HCT116 (cell line): ENCODE data around the gene CPA2. TPM values are rescaled to one million over a fixed set of nuclear protein-coding genes. Genes with fewer than 3 reads are reported as not detected.

Experiments
- ATAC-seq: fragments of 200-7000 bp; cut with Tn5 transposase; 2 replicates; pipeline ENCODE4 v1.9.1; 2020; ENCODE audit warnings: mild to moderate bottlenecking, moderate library complexity
- BruUV-seq: library from RNA; stranded (reverse); fragments of 400-500 nt; replicated peaks from 2 replicates; lab custom pipeline; 2021; lab: Mats Ljungman, UMichigan
- CTCF ChIA-PET: fragments of 300-600 bp; sonication (Branson Sonifier 250); formaldehyde crosslinking; loops from one replicate; lab custom pipeline; 2021; ENCODE audit warnings: antibody characterized with exemption; lab: Charles Lee
- POLR2A ChIA-PET: fragments of 300-600, 350-600 bp; sonication (Branson Sonifier 250); formaldehyde crosslinking; loops from one replicate; lab custom pipeline; 2021; ENCODE audit warnings: antibody characterized with exemption; lab: Charles Lee
- RAD21 ChIA-PET, 2 experiments: fragments of 300-600 bp; sonication (Branson Sonifier 250); formaldehyde crosslinking; loops; one replicate each; lab custom pipeline; 2023; ENCODE audit warnings: low total read pairs in 2 of 2; ENCODE audit not compliant: uncharacterized antibody in 2 of 2, unreplicated experiment in 2 of 2, low non-redundant PET in 1 of 2; lab: Charles Lee
- DNase-seq: peaks from one replicate; pipeline ENCODE4 v3.0.0-alpha.2; 2010; ENCODE audit warnings: low read depth, low spot score
- H2AFZ ChIP-seq: fragments of 200-600 bp; shearing (Covaris generic), sonication (generic); 2 replicates; pipeline ENCODE4 v1.6.1; 2017; ENCODE audit warnings: low read depth, mixed run types, mixed read lengths, antibody characterized with exemption, low read length; ENCODE audit not compliant: poor library complexity, severe bottlenecking
- H3K27ac ChIP-seq: 2 replicates; pipeline ENCODE4 v1.5.1; 2012; ENCODE audit warnings: low read depth, low read length
- H3K27me3 ChIP-seq: fragments of 200-600 bp; sonication (generic); 2 replicates; pipeline ENCODE4 v1.6.1; 2016; ENCODE audit warnings: mixed run types, low read length, mixed read lengths; ENCODE audit not compliant: insufficient read depth
- H3K36me3 ChIP-seq, 2 experiments: fragments of 200-500 bp in 1 of 2; fragments of 200-600 bp in 1 of 2; sonication (Bioruptor generic) in 1 of 2; sonication (generic) in 1 of 2; 2 replicates each; pipeline versions ENCODE4 v1.5.1 to v1.6.1; 2014 to 2016; ENCODE audit warnings: low read length in 2 of 2, inconsistent platforms in 1 of 2, mixed read lengths in 1 of 2, mixed run types in 1 of 2; ENCODE audit not compliant: insufficient read depth in 2 of 2, control insufficient read depth in 1 of 2
- H3K4me1 ChIP-seq, 2 experiments: fragments of 200-600 bp in 1 of 2; sonication (generic) in 1 of 2; 2 replicates each; pipeline versions ENCODE4 v1.5.1 to v1.6.1; 2012 to 2017; ENCODE audit warnings: low read length in 2 of 2, inconsistent platforms in 1 of 2, mild to moderate bottlenecking in 1 of 2, mixed read lengths in 1 of 2, mixed run types in 1 of 2, moderate library complexity in 1 of 2; ENCODE audit not compliant: insufficient read depth in 2 of 2, control insufficient read depth in 1 of 2
- H3K4me2 ChIP-seq: fragments of 200-600 bp; sonication (generic); 2 replicates; pipeline ENCODE4 v1.6.1; 2017; ENCODE audit warnings: mixed run types, low read length, mixed read lengths
- H3K4me3 ChIP-seq, 2 experiments: fragments of 200-600 bp in 1 of 2; sonication (generic) in 1 of 2; replicated peaks in 1 of 2; 2 replicates each; pipeline ENCODE4 v1.5.1; 2011 to 2016; ENCODE audit warnings: low read length in 2 of 2, control low read depth in 1 of 2, low read depth in 1 of 2, mild to moderate bottlenecking in 1 of 2, mixed read lengths in 1 of 2, mixed run types in 1 of 2
- H3K79me2 ChIP-seq: fragments of 200-600 bp; sonication (generic); 2 replicates; pipeline ENCODE4 v1.6.1; 2017; ENCODE audit warnings: mild to moderate bottlenecking, mixed run types, low read length, moderate library complexity, mixed read lengths; ENCODE audit not compliant: insufficient read depth
- H3K9ac ChIP-seq: fragments of 200-600 bp; sonication (generic); 2 replicates; pipeline ENCODE4 v1.6.1; 2016; ENCODE audit warnings: low read length, mixed read lengths
- H3K9me2 ChIP-seq: fragments of 200-600 bp; sonication (generic), shearing (Covaris generic); 2 replicates; pipeline ENCODE4 v1.6.1; 2017; ENCODE audit warnings: mixed run types, mild to moderate bottlenecking, moderate library complexity; ENCODE audit not compliant: insufficient read depth
- H3K9me3 ChIP-seq, 2 experiments: fragments of 200-500 bp in 1 of 2; fragments of 200-600 bp in 1 of 2; sonication (Bioruptor generic) in 1 of 2; sonication (generic) in 1 of 2; 2 replicates each; pipeline ENCODE4 v1.6.1; 2014 to 2017; ENCODE audit warnings: low read length in 2 of 2, mixed read lengths in 2 of 2, inconsistent platforms in 1 of 2, low read depth in 1 of 2, mild to moderate bottlenecking in 1 of 2, mixed run types in 1 of 2, moderate library complexity in 1 of 2; ENCODE audit not compliant: control insufficient read depth in 1 of 2, insufficient read depth in 1 of 2
- H4K20me1 ChIP-seq: fragments of 200-600 bp; sonication (generic), shearing (Covaris generic); 2 replicates; pipeline ENCODE4 v1.6.1; 2017; ENCODE audit warnings: mixed run types, mild to moderate bottlenecking, moderate library complexity; ENCODE audit not compliant: insufficient read depth
- CBX3 ChIP-seq: IDR thresholded peaks from 2 replicates; pipeline ENCODE4 v1.6.1; 2012; ENCODE audit warnings: low read depth
- CTCF ChIP-seq, 3 experiments: fragments of 200-600 bp in 1 of 3; sonication (generic) in 1 of 3; IDR thresholded peaks in 2 of 3; conservative IDR thresholded peaks in 1 of 3; 2 replicates each; pipeline ENCODE4 v1.5.1; 2012 to 2017; ENCODE audit warnings: low read depth in 2 of 3, low read length in 2 of 3, antibody characterized with exemption in 1 of 3, borderline replicate concordance in 1 of 3, control low read depth in 1 of 3, mild to moderate bottlenecking in 1 of 3, mixed read lengths in 1 of 3, mixed run types in 1 of 3, moderate library complexity in 1 of 3; ENCODE audit not compliant: insufficient read depth in 1 of 3
- SP1 ChIP-seq: IDR thresholded peaks from 2 replicates; pipeline ENCODE4 v1.6.1; 2012; ENCODE audit warnings: low read depth
- ZBTB33 ChIP-seq: IDR thresholded peaks from 2 replicates; pipeline ENCODE4 v1.6.1; 2011; ENCODE audit warnings: mild to moderate bottlenecking, low read length, moderate library complexity; ENCODE audit not compliant: insufficient replicate concordance; ENCODE audit errors: extremely low read depth
- intact Hi-C: fragments of 100-400 bp; cut with micrococcal nuclease; formaldehyde crosslinking; loops from 2 replicates; pipeline ENCODE4 v1.10.0; 2022
- total RNA-seq: library from RNA; stranded (reverse); gene quantifications from one replicate; pipeline ENCODE4 v1.2.1, GENCODE V29; 2021; ENCODE audit not compliant: unreplicated experiment

CPA2 gene
- total RNA-seq, 1 experiment from 2014 or later: 1.5 TPM

- CTCF ChIA-PET: no interaction called here
- Histone ChIP-seq H3K4me3 (no peak overlapping the region), H2AFZ (no peak overlapping the region), H3K9me3 (no peaks in the 10 kb centered on the region), H3K4me1 (no peaks in the 10 kb centered on the region), H3K9ac (no peak overlapping the region), H3K79me2 (no peaks in the 10 kb centered on the region), H3K27ac (no peak overlapping the region), H3K27me3 (no peaks in the 10 kb centered on the region), H4K20me1 (no peaks in the 10 kb centered on the region), H3K36me3 (no peaks in the 10 kb centered on the region), H3K4me2 (no peak overlapping the region), H3K9me2 (no peaks in the 10 kb centered on the region)
- ATAC-seq (no peak), DNase-seq (no peak)
- RAD21 ChIA-PET: no interaction called here
- intact Hi-C loops: no loop called here
- TF ChIP-seq CBX3 (no peak), ZBTB33 (no peak), CTCF (IDR thresholded peaks at IDR 0.05 in 2 of 3, conservative IDR thresholded peaks at IDR 0.05 in 1 of 3; ENCODE audit: borderline replicate concordance in 1 of 3, insufficient read depth in 1 of 3, low read depth in 2 of 3, low read length in 2 of 3) (no peak), SP1 (no peak)
- no TSS peak for BruUV-seq
- POLR2A ChIA-PET: no interaction called here
Observed at GRCh38 chr7:130256704-130257103, 10.0 kb upstream of the CPA2 start.
